ENCODE measurements around the gene CALML5.

The CALML5 gene

GRCh38 chr10:5511231-5511884 is 12.0 kb upstream of the CALML5 start:
- Histone ChIP-seq H3K36me3 (ENCODE audit: insufficient read depth, low read depth, low read length) (no peaks in the 10 kb centered on the region), H3K27ac (ENCODE audit: low read length) (no peak overlapping the region), H3K27me3 (ENCODE audit: insufficient read depth, low read length) (no peaks in the 10 kb centered on the region), H3K4me3 (ENCODE audit: low read length) (no peak overlapping the region), H3K4me1 (ENCODE audit: insufficient read depth, low read length) (no peaks in the 10 kb centered on the region), H3K9ac (ENCODE audit: low read depth, low read length) (no peak overlapping the region), H3K9me3 (ENCODE audit: insufficient read depth, low read depth, low read length) (no peaks in the 10 kb centered on the region)

- Histone ChIP-seq H3K9me3 (ENCODE audit: insufficient read depth, low read depth, low read length) (no peaks in the 10 kb centered on the region), H3K4me1 (ENCODE audit: insufficient read depth, low read length) (no peaks in the 10 kb centered on the region), H3K9ac (ENCODE audit: low read depth, low read length) (no peak overlapping the region), H3K36me3 (ENCODE audit: insufficient read depth, low read depth, low read length) (no peaks in the 10 kb centered on the region), H3K4me3 (ENCODE audit: low read length) (no peak overlapping the region), H3K27me3 (ENCODE audit: insufficient read depth, low read length) (no peaks in the 10 kb centered on the region), H3K27ac (ENCODE audit: low read length) (no peak overlapping the region)
Observed at GRCh38 chr10:5510281-5511072, 11.1 kb upstream of the CALML5 start.

- Histone ChIP-seq H3K27me3 (ENCODE audit: insufficient read depth, low read length) (no peaks in the 10 kb centered on the region), H3K4me3 (ENCODE audit: low read length) (no peak overlapping the region), H3K9me3 (ENCODE audit: insufficient read depth, low read depth, low read length) (no peaks in the 10 kb centered on the region), H3K4me1 (ENCODE audit: insufficient read depth, low read length) (no peaks in the 10 kb centered on the region), H3K36me3 (ENCODE audit: insufficient read depth, low read depth, low read length) (no peaks in the 10 kb centered on the region), H3K27ac (ENCODE audit: low read length) (no peak overlapping the region), H3K9ac (ENCODE audit: low read depth, low read length) (no peak overlapping the region)
Observed at GRCh38 chr10:5509691-5510090, 10.3 kb upstream of the CALML5 start.

- Histone ChIP-seq H3K36me3 (ENCODE audit: insufficient read depth, low read depth, low read length) (no peaks in the 10 kb centered on the region), H3K27ac (ENCODE audit: low read length) (no peak overlapping the region), H3K9ac (ENCODE audit: low read depth, low read length) (no peak overlapping the region), H3K4me3 (ENCODE audit: low read length) (no peak overlapping the region), H3K9me3 (ENCODE audit: insufficient read depth, low read depth, low read length) (no peaks in the 10 kb centered on the region), H3K27me3 (ENCODE audit: insufficient read depth, low read length) (no peaks in the 10 kb centered on the region), H3K4me1 (ENCODE audit: insufficient read depth, low read length) (no peaks in the 10 kb centered on the region)
Observed at GRCh38 chr10:5509236-5509635, 9.9 kb upstream of the CALML5 start.

GRCh38 chr10:5508786-5509185 is 9.4 kb upstream of the CALML5 start:
- H3K9me3 ChIP-seq (ENCODE audit: insufficient read depth, low read depth, low read length): no peaks in the 10 kb centered on the region
- H3K4me1 ChIP-seq (ENCODE audit: insufficient read depth, low read length): no peaks in the 10 kb centered on the region
- H3K27ac ChIP-seq (ENCODE audit: low read length): no peak overlapping the region
- H3K27me3 ChIP-seq (ENCODE audit: insufficient read depth, low read length): no peaks in the 10 kb centered on the region
- no peaks in the 10 kb centered on the region for H3K36me3 ChIP-seq (ENCODE audit: insufficient read depth, low read depth, low read length)
- H3K9ac ChIP-seq (ENCODE audit: low read depth, low read length): no peak overlapping the region
- H3K4me3 ChIP-seq (ENCODE audit: low read length): no peak overlapping the region

GRCh38 chr10:5508161-5508604 is 8.8 kb upstream of the CALML5 start:
- Histone ChIP-seq H3K4me3 (ENCODE audit: low read length) (no peak overlapping the region), H3K27ac (ENCODE audit: low read length) (no peak overlapping the region), H3K36me3 (ENCODE audit: insufficient read depth, low read depth, low read length) (no peaks in the 10 kb centered on the region), H3K27me3 (ENCODE audit: insufficient read depth, low read length) (no peaks in the 10 kb centered on the region), H3K9me3 (ENCODE audit: insufficient read depth, low read depth, low read length) (no peaks in the 10 kb centered on the region), H3K4me1 (ENCODE audit: insufficient read depth, low read length) (no peaks in the 10 kb centered on the region), H3K9ac (ENCODE audit: low read depth, low read length) (no peak overlapping the region)

GRCh38 chr10:5507649-5508131 is 8.3 kb upstream of the CALML5 start:
- Histone ChIP-seq H3K9me3 (ENCODE audit: insufficient read depth, low read depth, low read length) (no peaks in the 10 kb centered on the region), H3K27me3 (ENCODE audit: insufficient read depth, low read length) (no peaks in the 10 kb centered on the region), H3K4me3 (ENCODE audit: low read length) (no peak overlapping the region), H3K27ac (ENCODE audit: low read length) (no peak overlapping the region), H3K9ac (ENCODE audit: low read depth, low read length) (no peak overlapping the region), H3K4me1 (ENCODE audit: insufficient read depth, low read length) (no peaks in the 10 kb centered on the region), H3K36me3 (ENCODE audit: insufficient read depth, low read depth, low read length) (no peaks in the 10 kb centered on the region)

GRCh38 chr10:5506751-5507648 is 7.6 kb upstream of the CALML5 start:
- Histone ChIP-seq H3K4me1 (ENCODE audit: insufficient read depth, low read length) (no peaks in the 10 kb centered on the region), H3K27me3 (ENCODE audit: insufficient read depth, low read length) (no peaks in the 10 kb centered on the region), H3K27ac (ENCODE audit: low read length) (no peak overlapping the region), H3K4me3 (ENCODE audit: low read length) (no peak overlapping the region), H3K9me3 (ENCODE audit: insufficient read depth, low read depth, low read length) (no peaks in the 10 kb centered on the region), H3K36me3 (ENCODE audit: insufficient read depth, low read depth, low read length) (no peaks in the 10 kb centered on the region), H3K9ac (ENCODE audit: low read depth, low read length) (no peak overlapping the region)

GRCh38 chr10:5506246-5506645 is 6.9 kb upstream of the CALML5 start:
- Histone ChIP-seq H3K9me3 (ENCODE audit: insufficient read depth, low read depth, low read length) (no peaks in the 10 kb centered on the region), H3K27ac (ENCODE audit: low read length) (no peak overlapping the region), H3K36me3 (ENCODE audit: insufficient read depth, low read depth, low read length) (no peaks in the 10 kb centered on the region), H3K4me1 (ENCODE audit: insufficient read depth, low read length) (no peaks in the 10 kb centered on the region), H3K9ac (ENCODE audit: low read depth, low read length) (no peak overlapping the region), H3K4me3 (ENCODE audit: low read length) (no peak overlapping the region), H3K27me3 (ENCODE audit: insufficient read depth, low read length) (no peaks in the 10 kb centered on the region)

- Histone ChIP-seq H3K9me3 (ENCODE audit: insufficient read depth, low read depth, low read length) (no peaks in the 10 kb centered on the region), H3K27ac (ENCODE audit: low read length) (no peak overlapping the region), H3K4me1 (ENCODE audit: insufficient read depth, low read length) (no peaks in the 10 kb centered on the region), H3K36me3 (ENCODE audit: insufficient read depth, low read depth, low read length) (no peaks in the 10 kb centered on the region), H3K4me3 (ENCODE audit: low read length) (no peak overlapping the region), H3K9ac (ENCODE audit: low read depth, low read length) (no peak overlapping the region), H3K27me3 (ENCODE audit: insufficient read depth, low read length) (no peaks in the 10 kb centered on the region)
Observed at GRCh38 chr10:5504146-5505072, 5.0 kb upstream of the CALML5 start.

- H3K4me3 ChIP-seq (ENCODE audit: low read length): no peak overlapping the region
Observed at GRCh38 chr10:5503477-5503835, 4.1 kb upstream of the CALML5 start.

More at GRCh38 chr10:5503477-5503835, 4.1 kb upstream of the CALML5 start:
- no peaks in the 10 kb centered on the region for H3K9me3 ChIP-seq (ENCODE audit: insufficient read depth, low read depth, low read length)
- no peaks in the 10 kb centered on the region for H3K4me1 ChIP-seq (ENCODE audit: insufficient read depth, low read length)
- H3K36me3 ChIP-seq (ENCODE audit: insufficient read depth, low read depth, low read length): no peaks in the 10 kb centered on the region
- H3K9ac ChIP-seq (ENCODE audit: low read depth, low read length): no peak overlapping the region
- no peak overlapping the region for H3K27ac ChIP-seq (ENCODE audit: low read length)
- no peaks in the 10 kb centered on the region for H3K27me3 ChIP-seq (ENCODE audit: insufficient read depth, low read length)
